Transverse colon (tissue), 3 donors: ENCODE measurements around the gene CTR9.

Experiments
- CTCF ChIP-seq, 5 experiments: fragments of 200-600 bp in 3 of 5; fragments of 450-650 bp in 2 of 5; sonication (generic) in 3 of 5; IDR thresholded peaks; 1 replicate in 2 of 5; 2 replicates in 3 of 5; pipeline ENCODE4 v1.5.1; 2016 to 2017; ENCODE audit warnings: antibody characterized with exemption in 5 of 5, inconsistent platforms in 3 of 5, mild to moderate bottlenecking in 2 of 5, moderate library complexity in 1 of 5
- POLR2A ChIP-seq: fragments of 450-650 bp; IDR thresholded peaks from one replicate; pipeline ENCODE4 v1.6.1; 2016; ENCODE audit warnings: antibody characterized with exemption, mild to moderate bottlenecking, moderate library complexity

- no peak for TF ChIP-seq POLR2A
- no peak for TF ChIP-seq CTCF (IDR thresholded peaks at IDR 0.05)
These were observed 34.9 kb upstream of the CTR9 start for GRCh38 chr11:10716122-10716521.
